Kidney capillary endothelial cell (primary cell): Measurements from ENCODE around the gene RBM17.
"Not testable (repeated sequence)": the region's sequence is repeated elsewhere in the genome, so short reads cannot be mapped to it uniquely, and the experiment has no call there.

Source experiments
- DNase-seq: peaks from one replicate; pipeline ENCODE4 v3.0.0-alpha.2; 2018; ENCODE audit warnings: low spot score

Gene RBM17

DNA sequence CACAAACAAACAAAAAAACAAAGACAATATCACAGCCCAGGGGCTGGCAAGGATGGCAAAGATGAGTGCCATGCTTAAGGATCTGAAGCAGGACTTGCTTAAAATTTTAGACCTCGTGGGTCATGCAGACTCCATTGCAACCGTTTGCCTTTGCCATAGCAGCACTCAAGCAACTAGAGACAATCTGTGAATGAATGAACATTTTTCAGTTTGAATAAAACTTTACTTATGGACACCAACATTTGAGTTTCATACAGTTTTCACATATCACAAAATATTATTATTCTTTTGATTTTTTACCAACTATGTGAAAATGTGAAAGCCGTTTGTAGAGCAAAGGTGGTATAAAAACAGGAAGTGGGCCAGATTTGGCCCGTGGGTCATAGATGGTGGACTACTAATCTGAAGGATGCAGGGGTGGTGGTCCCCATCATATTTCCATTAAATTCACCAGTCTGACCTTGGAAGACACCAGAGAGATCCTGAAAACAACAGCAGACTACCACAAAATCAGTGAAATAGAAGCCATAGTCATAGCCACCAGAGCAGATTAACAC lies 8.3 kb upstream of the RBM17 start:
- DNase-seq, result no peak

DNA sequence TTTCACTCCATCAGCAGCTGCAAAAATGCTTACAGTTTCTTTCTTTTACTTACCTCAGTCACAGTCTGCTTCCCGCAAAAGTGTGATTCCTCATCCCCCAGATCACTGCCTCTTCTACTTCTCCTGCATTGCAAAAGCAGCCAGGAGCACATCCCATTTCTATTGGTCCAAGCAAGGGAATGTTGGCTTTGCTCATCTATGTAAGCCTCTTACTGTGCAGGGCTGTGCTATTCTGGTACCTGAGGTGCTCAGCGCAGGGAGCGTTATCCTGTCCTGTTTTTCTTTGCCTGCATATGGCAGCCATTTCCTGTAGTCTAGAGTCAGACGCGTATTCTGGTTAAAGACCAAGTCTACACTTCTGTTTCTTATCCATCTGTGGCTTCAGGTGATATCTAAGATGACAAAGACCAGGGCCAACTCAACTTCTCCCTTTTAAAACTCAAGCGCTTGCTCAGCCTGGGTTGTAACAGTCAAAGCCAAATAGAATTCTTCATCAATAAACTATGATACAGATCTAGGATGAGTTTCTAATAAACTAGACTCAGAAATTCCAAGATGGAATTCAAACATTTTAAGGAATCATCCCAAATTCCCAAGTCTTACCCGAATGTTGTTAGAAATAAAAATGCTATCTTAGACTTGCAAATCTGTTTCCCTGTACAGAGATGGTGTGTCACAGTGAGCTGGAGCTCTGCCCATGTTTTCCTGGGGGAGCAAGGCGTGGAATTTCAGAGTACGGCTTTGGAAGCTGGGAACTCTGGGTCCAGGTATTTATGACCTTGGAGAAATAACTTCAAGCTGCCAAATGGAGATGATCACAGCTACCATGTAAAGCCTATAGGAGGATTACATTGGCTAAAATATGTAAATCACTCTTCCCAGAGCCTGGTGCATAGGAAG lies 6.1 kb upstream of the RBM17 start:
- no peak for DNase-seq

DNA sequence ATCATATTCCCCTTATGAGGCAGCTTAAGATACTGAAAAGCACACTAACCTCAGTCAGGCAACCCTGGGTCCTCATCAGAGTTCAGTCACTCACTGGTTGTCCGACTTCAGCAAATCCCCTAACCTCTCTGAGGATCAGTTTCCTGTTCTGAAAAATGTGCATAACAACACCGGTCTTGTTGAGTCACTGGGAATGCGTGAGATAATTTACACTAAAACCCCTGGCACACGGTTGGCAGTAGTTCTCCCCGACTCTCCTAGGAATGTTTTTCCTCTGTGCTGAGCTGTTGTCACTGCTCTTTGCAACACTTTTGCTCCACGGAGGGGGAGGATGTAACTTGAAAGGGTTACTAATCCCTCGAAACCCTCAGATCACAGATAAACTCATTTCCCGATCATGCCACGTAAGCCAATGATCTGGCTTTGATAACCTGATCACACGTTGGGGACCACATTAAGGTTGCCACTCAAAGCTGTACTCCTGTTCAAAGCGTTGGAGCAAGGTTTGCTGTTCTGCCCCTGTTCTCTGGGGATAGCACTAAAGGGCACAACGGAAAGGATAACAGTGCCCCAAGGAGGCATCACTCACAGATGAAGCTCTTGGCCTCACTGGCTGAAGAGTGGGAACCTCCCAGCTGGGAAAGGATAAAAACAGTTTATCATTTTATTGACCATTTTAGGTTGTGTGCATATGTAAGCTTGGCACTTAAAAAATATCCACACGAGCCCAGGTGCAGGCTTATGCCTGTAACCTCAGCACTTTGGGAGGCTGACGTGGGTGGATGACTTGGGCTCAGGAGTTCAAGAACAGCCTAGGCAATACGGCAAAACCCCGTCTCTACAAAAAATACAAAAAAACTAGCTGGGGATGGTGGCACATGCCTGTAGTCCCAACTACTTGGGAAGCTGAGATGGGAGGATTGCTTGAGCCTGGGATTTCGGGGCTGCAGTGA lies 5.0 kb upstream of the RBM17 start:
- no peak for DNase-seq

DNA sequence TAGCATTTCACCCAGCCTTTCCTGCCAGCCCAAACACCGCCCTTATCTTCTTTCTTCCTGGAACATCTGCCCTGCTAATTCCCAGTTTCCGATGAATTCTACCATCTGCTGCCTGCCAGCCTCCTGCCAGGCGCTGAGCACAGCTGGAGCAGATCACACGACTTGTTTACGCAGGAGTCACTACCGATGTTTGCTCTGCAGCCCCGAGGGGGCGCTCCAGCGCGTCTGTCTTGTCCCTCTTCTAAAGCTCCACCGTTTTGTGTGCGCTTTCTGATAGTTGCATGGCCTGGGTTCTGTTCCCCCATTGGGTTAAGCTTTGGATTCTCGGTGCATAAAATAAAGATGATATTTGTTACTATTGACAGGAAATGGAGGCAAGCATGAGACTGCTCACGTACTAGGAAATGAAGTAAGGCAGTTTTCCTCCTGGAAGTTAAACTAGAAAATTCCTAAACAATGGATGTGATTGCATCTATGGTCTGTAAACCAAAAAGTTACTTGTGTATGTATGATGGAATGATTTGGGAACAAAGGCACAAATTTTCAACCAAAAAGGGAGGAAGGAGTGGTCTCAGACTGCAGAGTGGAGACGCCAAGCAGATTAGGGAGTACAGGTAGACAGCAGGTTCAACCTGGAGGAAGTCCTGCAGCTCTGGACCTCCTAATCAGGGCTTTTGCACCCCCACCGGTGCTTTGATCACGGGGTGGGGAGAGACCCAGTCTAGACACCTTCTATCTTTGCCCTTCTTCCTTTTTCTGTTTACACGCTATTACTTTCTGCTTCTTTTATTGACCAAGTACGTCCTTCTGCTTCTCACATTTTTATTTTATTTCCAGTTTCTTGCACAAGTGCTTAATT lies 2.2 kb upstream of the RBM17 start:
- DNase-seq, result peak; percentile 85

DNA sequence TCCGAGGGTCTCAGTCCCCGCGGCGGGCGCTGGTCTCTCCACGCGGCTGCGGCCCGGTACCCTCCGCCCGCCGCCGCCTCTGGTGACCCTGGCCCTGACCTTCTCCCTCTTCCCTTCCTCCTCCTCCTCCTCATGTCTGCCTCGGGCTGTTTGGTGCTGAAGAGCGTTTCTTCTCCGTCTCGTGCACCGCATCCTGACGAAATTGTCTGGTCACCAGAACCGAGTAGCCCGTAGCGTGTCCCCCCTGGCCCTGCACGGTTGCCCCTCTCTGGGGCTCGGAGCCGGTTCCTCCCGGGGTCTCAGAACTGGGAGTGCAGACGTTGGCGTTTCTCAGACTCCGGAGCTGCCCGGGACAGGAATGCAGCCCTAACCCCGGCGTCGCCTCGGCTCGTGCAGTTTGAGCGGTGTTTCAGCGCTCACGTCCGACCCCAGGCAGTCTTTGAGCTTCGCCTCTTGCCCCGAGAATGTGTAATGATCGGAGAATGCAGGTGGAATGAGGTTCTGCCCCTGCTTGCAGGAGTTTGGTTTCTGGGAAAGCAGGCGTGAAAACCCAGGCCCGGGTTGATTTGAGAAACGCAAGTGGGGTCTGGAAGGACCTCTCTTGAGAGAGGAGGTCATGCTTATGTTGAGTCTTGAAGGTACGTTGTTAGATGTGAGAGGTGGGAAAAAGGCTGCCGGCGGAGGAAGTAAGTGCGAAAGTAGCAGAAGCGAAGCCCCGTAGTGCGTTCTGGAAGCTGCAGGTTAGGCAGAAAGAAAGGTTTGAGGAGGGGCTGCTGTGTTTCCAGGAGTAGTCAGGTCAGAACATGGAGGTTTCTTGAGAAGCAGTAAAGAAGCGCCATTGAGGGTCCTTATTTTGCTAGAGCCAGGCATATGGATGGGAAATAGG lies 743 bp downstream of the RBM17 start:
- DNase-seq, result no peak

DNA sequence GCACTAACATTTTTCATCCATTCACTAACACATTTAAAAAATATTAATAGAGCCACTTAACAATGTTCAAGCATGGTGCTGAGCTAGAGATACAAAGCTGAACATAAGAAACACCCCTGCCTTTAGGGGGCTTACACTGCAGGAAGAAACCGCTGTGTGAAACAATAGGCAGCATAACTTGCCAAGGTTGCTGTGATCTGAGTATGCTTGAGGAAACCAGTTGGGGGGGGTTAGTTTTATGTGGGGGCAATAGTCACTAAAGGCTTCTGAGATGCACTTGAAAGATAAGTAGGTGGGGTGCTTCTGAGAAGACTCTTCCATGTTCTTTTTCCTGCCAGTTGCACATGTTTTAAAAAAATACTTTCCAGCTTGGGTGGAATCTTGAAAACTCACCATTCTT lies 2.8 kb downstream of the RBM17 start:
- peak; percentile 64 for DNase-seq

DNA sequence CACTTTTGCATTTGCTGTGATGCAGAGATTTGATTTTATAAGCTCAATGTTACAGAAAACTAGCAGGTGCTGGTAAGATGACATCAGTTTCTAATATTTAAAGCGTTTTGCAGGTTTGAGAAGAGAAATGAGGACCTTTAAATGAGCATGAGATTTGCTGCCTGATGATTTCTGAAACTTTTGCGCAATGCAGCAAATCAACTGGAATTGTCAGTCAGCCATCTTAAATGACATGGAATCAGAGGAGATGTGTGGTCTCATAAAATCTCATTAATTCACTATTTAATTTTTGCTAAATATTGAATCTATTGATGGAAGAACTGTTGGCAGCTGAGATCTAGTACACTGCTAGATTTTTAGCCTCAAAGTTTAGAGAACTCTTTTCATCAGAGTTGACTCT lies 3.9 kb downstream of the RBM17 start:
- no peak for DNase-seq

DNA sequence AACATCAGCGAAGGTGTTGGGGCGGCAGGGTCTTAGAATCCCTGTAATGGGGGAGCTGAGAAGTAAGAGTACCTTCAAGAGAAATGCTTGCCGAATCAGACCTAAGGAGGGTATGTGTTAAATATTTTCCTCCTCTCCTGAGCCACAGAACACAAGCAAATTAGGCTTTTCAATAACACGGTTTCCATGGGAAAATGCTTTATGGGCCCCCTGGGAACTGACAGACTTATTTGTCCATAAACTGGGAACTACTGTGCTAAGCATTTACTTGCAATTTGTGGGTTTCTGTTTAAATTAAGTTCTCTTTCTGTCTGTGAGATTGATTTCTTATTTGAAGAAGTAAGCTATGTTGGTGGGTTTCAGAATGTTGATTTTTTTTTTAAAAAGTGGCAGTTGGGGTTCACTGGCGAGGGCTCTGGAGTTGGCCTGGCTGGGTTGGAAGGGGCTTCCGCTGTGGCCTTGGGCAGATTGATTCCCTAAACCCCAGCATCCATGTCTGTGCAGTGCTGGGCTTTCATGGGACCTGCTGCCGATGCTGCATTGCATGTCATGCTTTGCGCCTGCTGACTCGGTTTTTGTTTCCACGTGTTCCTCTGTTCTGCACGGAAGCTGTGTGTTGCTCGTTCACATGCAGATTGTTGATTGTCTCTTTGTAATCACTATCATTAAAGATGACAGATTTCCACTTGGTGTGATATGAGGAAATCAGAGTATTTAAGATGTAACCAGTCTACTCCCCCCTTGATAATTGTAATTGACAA lies 7.2 kb downstream of the RBM17 start:
- DNase-seq, result no peak

DNA sequence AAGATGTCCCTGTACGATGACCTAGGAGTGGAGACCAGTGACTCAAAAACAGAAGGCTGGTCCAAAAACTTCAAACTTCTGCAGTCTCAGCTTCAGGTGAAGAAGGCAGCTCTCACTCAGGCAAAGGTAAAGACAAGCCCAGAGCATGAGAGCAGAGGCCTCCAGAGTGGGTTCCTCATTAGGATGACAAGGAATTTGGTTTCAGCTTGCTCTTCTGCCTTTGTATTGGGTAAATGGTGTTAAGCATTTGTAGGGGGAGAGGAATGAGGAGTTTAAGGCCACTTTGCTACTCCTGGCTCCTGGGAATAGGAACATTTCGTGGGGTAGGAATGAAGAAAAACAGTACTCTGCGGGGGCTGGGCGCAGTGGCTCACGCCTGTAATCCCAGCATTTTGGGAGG lies 8.2 kb downstream of the RBM17 start:
- DNase-seq, result no peak

DNA sequence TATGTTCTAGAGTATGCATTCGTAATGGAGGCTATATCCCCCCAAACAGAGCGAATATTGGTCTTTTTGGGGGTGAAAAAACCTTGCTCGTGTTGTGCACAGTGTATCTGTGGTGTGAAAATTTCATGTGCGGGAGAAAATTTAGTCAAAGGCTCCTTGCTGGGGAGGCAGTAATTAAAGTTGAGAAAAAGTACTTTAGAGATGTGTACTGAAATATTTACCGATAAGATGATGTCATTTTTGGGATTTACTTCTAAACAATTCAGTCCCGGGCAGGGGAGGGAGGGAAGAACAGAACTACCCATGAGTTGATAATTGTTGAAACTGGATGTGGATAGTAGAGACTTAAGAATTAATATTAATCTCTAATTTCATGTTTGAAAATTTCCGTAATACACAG lies 9.3 kb downstream of the RBM17 start:
- DNase-seq, result no peak

DNA sequence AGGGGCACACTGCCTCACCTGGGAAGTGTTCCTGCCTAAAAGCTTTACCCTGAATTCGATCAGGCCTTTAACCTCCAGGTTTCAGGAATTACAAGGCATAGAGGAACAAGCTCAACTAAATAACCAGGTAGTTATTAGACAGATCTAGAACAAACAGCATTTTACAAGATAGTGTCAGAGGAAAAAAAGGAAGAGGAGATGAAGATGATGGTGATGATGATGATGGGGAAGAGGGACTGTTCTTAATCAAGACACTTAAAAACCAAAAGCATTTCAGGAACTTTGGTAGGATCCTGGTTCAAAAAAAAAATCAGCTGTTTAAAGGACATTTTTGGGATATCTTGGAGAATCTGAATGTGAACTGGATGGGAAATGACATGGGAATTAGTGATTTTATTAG lies 11.5 kb downstream of the RBM17 start:
- DNase-seq, result no peak

DNA sequence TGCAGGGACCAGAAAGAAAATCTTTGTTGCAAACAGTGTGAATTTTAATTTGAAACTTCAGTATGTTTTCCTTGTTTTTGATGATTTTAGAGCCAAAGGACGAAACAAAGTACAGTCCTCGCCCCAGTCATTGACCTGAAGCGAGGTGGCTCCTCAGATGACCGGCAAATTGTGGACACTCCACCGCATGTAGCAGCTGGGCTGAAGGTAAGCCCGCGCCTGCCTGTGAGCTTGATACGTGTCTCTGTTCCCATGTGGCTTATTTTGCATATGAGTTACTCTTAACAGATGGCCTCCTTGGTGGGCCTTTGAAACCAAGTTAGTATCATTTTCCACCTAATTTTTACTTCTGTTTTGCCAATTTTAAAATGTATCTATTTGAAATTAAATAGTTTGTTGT lies 12.3 kb downstream of the RBM17 start:
- DNase-seq, result no peak

DNA sequence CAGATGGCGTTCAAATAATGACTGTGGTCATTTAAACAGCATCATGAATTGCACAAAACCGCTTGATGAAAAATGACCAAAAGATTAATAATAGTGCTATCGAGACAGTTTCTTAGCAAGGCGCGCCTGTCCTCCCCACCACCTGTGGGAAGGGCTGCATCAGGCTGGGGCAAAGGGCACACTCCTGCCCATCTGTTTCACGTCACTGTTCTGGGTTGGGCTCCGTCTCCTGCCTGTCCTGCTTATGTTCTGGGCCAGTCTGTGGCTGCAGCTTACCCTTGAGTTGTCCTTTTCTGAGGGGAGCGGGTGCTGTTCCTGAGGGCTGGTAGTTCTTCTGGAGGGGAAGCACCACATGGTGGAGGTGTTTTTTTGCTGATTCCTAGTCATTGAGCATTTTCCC lies 13.3 kb downstream of the RBM17 start:
- no peak for DNase-seq

DNA sequence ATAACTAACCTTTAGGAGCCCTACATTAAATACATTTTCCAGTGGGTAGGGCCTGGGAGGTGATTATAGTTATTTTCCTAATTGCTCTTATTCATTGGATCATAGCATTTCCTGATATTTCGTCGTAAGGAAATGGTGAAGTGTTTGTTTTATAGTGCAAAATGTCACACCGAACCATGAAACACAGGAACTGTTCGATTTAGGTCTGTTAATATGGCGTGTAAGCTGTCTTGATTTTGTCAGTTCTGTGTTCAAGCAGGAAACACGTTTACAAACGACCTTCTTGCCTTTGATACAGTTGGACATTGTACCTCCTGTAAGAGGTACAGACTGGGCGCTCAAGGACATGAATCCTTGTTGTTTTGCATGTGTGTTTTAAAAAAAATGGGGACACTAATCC lies 14.8 kb downstream of the RBM17 start:
- DNase-seq, result no peak

DNA sequence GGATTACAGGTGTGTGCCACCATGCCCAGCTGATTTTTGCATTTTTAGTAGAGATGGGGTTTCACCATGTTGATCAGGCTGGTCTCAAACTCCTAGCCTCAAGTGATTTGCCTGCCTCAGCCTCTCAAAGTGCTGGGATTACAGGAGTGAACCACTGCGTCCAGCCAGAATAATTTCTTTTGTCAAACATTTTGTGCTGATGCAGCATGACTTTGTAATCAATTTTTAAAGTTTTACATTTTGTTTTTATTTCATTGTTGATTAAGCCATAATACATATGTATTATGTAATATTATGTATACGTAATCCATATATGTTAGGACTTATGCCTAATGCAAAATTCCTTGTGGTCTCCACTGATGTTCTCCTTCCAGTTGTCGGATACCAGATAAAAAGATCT lies 18.8 kb downstream of the RBM17 start:
- not testable (repeated sequence) for DNase-seq

DNA sequence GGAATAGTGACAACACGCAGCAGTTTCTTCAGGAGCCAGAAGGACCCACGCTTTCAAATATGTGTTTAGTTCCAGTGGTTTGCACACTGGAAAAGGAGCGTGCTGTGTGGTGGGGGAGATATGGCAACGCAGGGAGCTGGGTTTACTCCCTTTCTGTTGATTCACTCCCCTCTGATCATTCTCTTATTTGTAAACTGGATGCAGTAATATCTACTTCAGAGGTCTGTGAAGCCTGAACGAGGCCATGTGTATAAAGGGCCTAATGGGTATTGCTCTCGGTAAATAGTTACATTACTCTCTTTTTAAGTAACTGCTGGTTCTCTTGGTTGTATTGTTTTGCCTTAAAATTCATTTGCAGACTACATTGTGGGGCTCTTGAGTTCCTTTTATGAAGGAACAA lies 19.2 kb downstream of the RBM17 start:
- no peak for DNase-seq

DNA sequence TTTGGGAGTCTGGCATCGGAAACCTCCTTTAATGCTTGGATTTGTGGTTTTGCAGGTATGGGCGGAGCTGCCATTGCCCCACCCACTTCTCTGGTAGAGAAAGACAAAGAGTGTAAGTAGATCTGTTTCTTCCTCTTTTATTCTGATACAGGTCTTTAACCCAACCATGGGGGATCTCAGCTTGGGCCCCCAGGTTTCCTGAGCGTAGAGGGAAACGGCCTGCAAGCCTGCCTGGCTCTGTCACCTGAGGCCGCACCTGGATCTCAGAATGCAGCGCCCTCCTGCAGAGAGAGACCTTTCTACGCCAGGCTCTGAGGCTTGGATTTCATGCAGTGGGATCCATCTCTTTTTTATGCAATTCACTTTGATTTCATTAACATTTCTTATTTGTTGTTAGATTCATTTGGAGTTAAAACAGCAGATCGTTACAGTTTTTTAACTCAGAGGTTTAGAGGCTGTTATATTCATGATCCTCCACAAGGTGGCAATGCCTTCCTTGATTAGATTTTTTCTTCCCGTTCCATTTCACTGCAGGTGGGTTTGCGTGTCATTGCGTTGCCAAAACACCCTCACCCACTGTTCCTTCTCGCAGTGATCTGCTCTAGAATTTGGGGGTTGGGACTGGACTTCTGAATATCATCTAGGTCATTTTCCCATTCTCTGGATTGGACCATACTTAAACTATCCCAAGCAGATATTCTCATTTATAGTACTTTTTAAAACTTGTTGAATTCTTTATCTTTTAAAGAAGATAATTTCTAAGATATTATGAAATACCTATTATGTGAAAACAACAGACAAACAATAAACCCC lies 20.0 kb downstream of the RBM17 start:
- DNase-seq, result peak; percentile 59

DNA sequence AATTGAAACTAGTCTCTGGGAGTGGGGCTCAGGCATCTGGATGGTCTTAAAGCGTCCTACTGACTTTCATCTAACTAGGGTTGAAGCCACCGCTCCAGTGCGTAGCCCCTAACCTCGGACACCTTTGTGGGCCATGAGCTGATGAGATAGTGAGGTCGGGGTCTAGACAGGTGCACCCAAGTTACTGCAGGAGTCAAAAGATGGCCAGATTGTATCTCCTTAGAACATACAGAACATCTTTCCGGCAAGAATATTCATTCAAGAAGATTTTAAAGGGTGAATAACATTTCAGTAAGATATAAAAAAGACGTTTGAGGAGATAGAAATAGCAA lies 20.6 kb downstream of the RBM17 start:
- no peak for DNase-seq

DNA sequence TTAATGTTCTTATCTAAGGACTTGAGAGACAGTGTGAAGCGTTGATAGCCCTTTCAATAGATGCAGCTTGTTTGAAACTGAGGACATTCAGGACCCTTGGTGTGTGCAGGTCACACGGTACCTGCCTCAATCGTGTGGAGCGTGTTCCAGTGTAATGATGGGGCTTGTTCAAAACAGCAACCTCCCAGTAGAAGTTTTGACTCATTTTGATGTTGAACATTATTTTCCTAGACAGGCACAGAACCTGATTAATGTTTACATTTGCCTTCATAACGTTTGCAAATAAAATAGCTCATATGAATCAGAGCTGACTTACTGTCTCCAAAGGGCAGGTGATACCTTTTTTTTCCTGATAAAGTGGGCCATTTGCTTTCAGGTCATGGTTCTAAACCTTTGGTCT lies 21.3 kb downstream of the RBM17 start:
- no peak for DNase-seq
